H1 (cell line): ENCODE data around the gene EXOC1. TPM values are rescaled to one million over a fixed set of nuclear protein-coding genes. Genes with fewer than 3 reads are reported as not detected.

Source experiments
- CTCF ChIA-PET: fragments of 300-600 bp; sonication (Branson Sonifier 250); formaldehyde crosslinking; loops from one replicate; lab custom pipeline; 2021; ENCODE audit not compliant: partially characterized antibody; lab: Charles Lee
- POLR2A ChIA-PET: fragments of 300-600 bp; sonication (Branson Sonifier 250); formaldehyde crosslinking; loops from one replicate; lab custom pipeline; 2021; ENCODE audit warnings: inconsistent platforms; ENCODE audit not compliant: partially characterized antibody; lab: Charles Lee
- DNase-seq, 2 experiments: peaks; one replicate each; pipeline versions ENCODE4 v3.0.0 to v3.0.0-alpha.2; 2010 to 2022; ENCODE audit warnings: low spot score in 2 of 2, low read depth in 1 of 2, mixed read lengths in 1 of 2
- FAIRE-seq: peaks from 2 replicates; lab custom pipeline; 2011; peaks lifted over from hg19 to GRCh38; lab: Jason Lieb, UNC
- H2AFZ ChIP-seq: 2 replicates; pipeline ENCODE4 v1.8.1; 2012; ENCODE audit warnings: low read length, inconsistent platforms
- H2AK5ac ChIP-seq: 2 replicates; pipeline ENCODE4 v1.6.1; 2013; ENCODE audit warnings: low read depth, low read length
- H2BK120ac ChIP-seq: replicated peaks from 2 replicates; pipeline ENCODE3; 2013; ENCODE audit warnings: low read depth, low read length, inconsistent platforms
- H2BK12ac ChIP-seq: 2 replicates; pipeline ENCODE4 v1.6.1; 2013; ENCODE audit warnings: low read depth, low read length
- H2BK15ac ChIP-seq: 2 replicates; pipeline ENCODE4 v1.6.1; 2013; ENCODE audit warnings: low read length
- H2BK20ac ChIP-seq: 2 replicates; pipeline ENCODE4 v1.6.1; 2013; ENCODE audit warnings: low read length
- H2BK5ac ChIP-seq: 2 replicates; pipeline ENCODE4 v1.6.1; 2013; ENCODE audit warnings: low read depth, low read length
- H3K14ac ChIP-seq: 2 replicates; pipeline ENCODE4 v1.6.1; 2013; ENCODE audit warnings: inconsistent platforms; ENCODE audit not compliant: insufficient read length
- H3K18ac ChIP-seq: 2 replicates; pipeline ENCODE4 v1.6.1; 2013; ENCODE audit warnings: low read length; ENCODE audit errors: extremely low read depth
- H3K23ac ChIP-seq: 2 replicates; pipeline ENCODE4 v1.6.1; 2013; ENCODE audit warnings: inconsistent platforms; ENCODE audit not compliant: insufficient read length
- H3K23me2 ChIP-seq: 2 replicates; pipeline ENCODE4 v1.6.1; 2013; ENCODE audit warnings: low read depth, low read length
- H3K27ac ChIP-seq: 2 replicates; pipeline ENCODE4 v1.6.1; 2011; ENCODE audit warnings: low read depth, low read length, inconsistent platforms
- H3K27me3 ChIP-seq, 4 experiments: replicated peaks in 1 of 4; 1 replicate in 1 of 4; 2 replicates in 3 of 4; pipeline versions ENCODE4 v1.6.1 to v1.8.1; 2011 to 2013; ENCODE audit warnings: low read length in 3 of 4, mild to moderate bottlenecking in 3 of 4, inconsistent platforms in 2 of 4, mixed read lengths in 2 of 4, moderate library complexity in 1 of 4; ENCODE audit not compliant: control insufficient read depth in 3 of 4, insufficient read depth in 3 of 4; ENCODE audit errors: extremely low read depth in 1 of 4
- H3K36me3 ChIP-seq, 4 experiments: 2 replicates each; pipeline versions ENCODE4 v1.6.1 to v1.8.1; 2011 to 2013; ENCODE audit warnings: mild to moderate bottlenecking in 4 of 4, low read length in 3 of 4, moderate library complexity in 2 of 4, control low read depth in 1 of 4, inconsistent platforms in 1 of 4; ENCODE audit not compliant: insufficient read depth in 4 of 4, control insufficient read depth in 2 of 4
- H3K4ac ChIP-seq: replicated peaks from 2 replicates; pipeline ENCODE3; 2013; ENCODE audit warnings: low read length, low read depth, mixed read lengths, inconsistent platforms; ENCODE audit not compliant: insufficient read length
- H3K4me1 ChIP-seq, 4 experiments: replicated peaks in 1 of 4; 1 replicate in 1 of 4; 2 replicates in 3 of 4; pipeline versions ENCODE4 v1.6.1 to v1.8.1; 2011 to 2013; ENCODE audit warnings: low read length in 3 of 4, inconsistent platforms in 2 of 4, mixed read lengths in 1 of 4; ENCODE audit not compliant: insufficient read depth in 4 of 4, control insufficient read depth in 3 of 4
- H3K4me2 ChIP-seq, 2 experiments: 2 replicates each; pipeline versions ENCODE4 v1.6.1 to v1.8.1; 2011 to 2013; ENCODE audit warnings: low read depth in 2 of 2, low read length in 2 of 2, control low read depth in 1 of 2, inconsistent platforms in 1 of 2, mild to moderate bottlenecking in 1 of 2; ENCODE audit not compliant: insufficient read depth in 1 of 2
- H3K4me3 ChIP-seq, 4 experiments: fragments of 200-600, 300-600 bp in 1 of 4; sonication (generic), shearing (Covaris generic), sonication (Bioruptor Twin) in 1 of 4; 2 replicates each; pipeline versions ENCODE4 v1.5.1 to v1.8.1; 2011 to 2016; ENCODE audit warnings: low read length in 4 of 4, low read depth in 3 of 4, control low read depth in 2 of 4, inconsistent platforms in 2 of 4, mild to moderate bottlenecking in 2 of 4, mixed read lengths in 1 of 4, moderate library complexity in 1 of 4; ENCODE audit not compliant: insufficient read depth in 2 of 4; ENCODE audit errors: extremely low read depth in 1 of 4
- H3K56ac ChIP-seq: replicated peaks from 2 replicates; pipeline ENCODE3; 2013; ENCODE audit warnings: low read depth, mild to moderate bottlenecking, mixed read lengths, low read length, inconsistent platforms; ENCODE audit not compliant: insufficient read length
- H3K79me1 ChIP-seq: 2 replicates; pipeline ENCODE4 v1.6.1; 2013; ENCODE audit warnings: low read depth, low read length, control low read depth
- H3K79me2 ChIP-seq, 2 experiments: 2 replicates each; pipeline versions ENCODE4 v1.6.1 to v1.8.1; 2012 to 2013; ENCODE audit warnings: low read length in 2 of 2, mild to moderate bottlenecking in 2 of 2, inconsistent platforms in 1 of 2; ENCODE audit not compliant: insufficient read depth in 2 of 2, control insufficient read depth in 1 of 2
- H3K9ac ChIP-seq, 4 experiments: replicated peaks in 1 of 4; 1 replicate in 1 of 4; 2 replicates in 3 of 4; pipeline versions ENCODE4 v1.6.1 to v1.8.1; 2011 to 2013; ENCODE audit warnings: low read depth in 3 of 4, low read length in 3 of 4, control low read depth in 2 of 4, mild to moderate bottlenecking in 2 of 4, moderate library complexity in 2 of 4, inconsistent platforms in 1 of 4; ENCODE audit errors: extremely low read depth in 1 of 4
- H3K9me3 ChIP-seq, 2 experiments: 2 replicates each; pipeline versions ENCODE4 v1.6.1 to v1.8.1; 2012 to 2013; ENCODE audit warnings: mild to moderate bottlenecking in 2 of 2, moderate library complexity in 2 of 2, control low read depth in 1 of 2, inconsistent platforms in 1 of 2, low read depth in 1 of 2, low read length in 1 of 2, mixed read lengths in 1 of 2; ENCODE audit not compliant: insufficient read depth in 2 of 2
- H4K20me1 ChIP-seq, 2 experiments: replicated peaks in 1 of 2; 2 replicates each; pipeline versions ENCODE3 to v1.8.1; 2011 to 2013; ENCODE audit warnings: inconsistent platforms in 2 of 2, low read length in 2 of 2, mild to moderate bottlenecking in 1 of 2; ENCODE audit not compliant: insufficient read depth in 2 of 2, control insufficient read depth in 1 of 2
- H4K5ac ChIP-seq: 2 replicates; pipeline ENCODE4 v1.6.1; 2013; ENCODE audit warnings: low read length, low read depth, mixed read lengths, inconsistent platforms; ENCODE audit not compliant: insufficient read length
- H4K8ac ChIP-seq: 2 replicates; pipeline ENCODE4 v1.8.0; 2013; ENCODE audit warnings: mild to moderate bottlenecking, moderate library complexity, low read length, inconsistent platforms; ENCODE audit not compliant: insufficient read depth; ENCODE audit errors: extremely low read depth
- H4K91ac ChIP-seq: replicated peaks from 2 replicates; pipeline ENCODE3; 2013; ENCODE audit warnings: low read length, mixed read lengths, inconsistent platforms; ENCODE audit not compliant: insufficient read length
- EZH2 ChIP-seq: fragments of 200-600 bp; sonication (generic); IDR thresholded peaks from 2 replicates; pipeline ENCODE4 v1.7.1; 2012; ENCODE audit warnings: low read depth, mild to moderate bottlenecking, moderate library complexity, low read length, inconsistent platforms; ENCODE audit not compliant: severe bottlenecking
- RNF2 ChIP-seq: fragments of 200-900, 300-1000 bp; sonication (generic); IDR thresholded peaks from 2 replicates; pipeline ENCODE4 v1.7.1; 2016; ENCODE audit warnings: borderline replicate concordance, low read depth, mild to moderate bottlenecking, antibody characterized with exemption, low read length; ENCODE audit not compliant: poor library complexity, severe bottlenecking; ENCODE audit errors: missing control alignments
- WGBS, 2 experiments: shearing (Covaris generic) in 1 of 2; methylation state at CpG; one replicate each; pipeline versions ENCODE4 v1.1.6 to v1.1.7; 2013 to 2015; ENCODE audit warnings: low lambda C conversion rate in 2 of 2, mixed read lengths in 2 of 2, inconsistent platforms in 1 of 2, low coverage in 1 of 2, missing lambda C conversion rate in 1 of 2; ENCODE audit not compliant: insufficient replicate concordance in 2 of 2, insufficient coverage in 1 of 2, insufficient read length in 1 of 2; ENCODE audit errors: extremely low coverage in 1 of 2, missing lambda C conversion rate in 1 of 2; 5-methylcytosine and 5-hydroxymethylcytosine counted together
- polyA plus RNA-seq, 7 experiments: library from polyadenylated mRNA; depleted of rRNA in 3 of 7; stranded (reverse) in 5 of 7; unstranded in 2 of 7; fragments of >200 nt in 5 of 7; fragments of 200-250 nt in 2 of 7; gene quantifications; 1 replicate in 5 of 7; 2 replicates in 1 of 7; 4 replicates in 1 of 7; pipeline versions ENCODE4 v1.2.1 to v1.2.3, GENCODE V29; 2011 to 2013; ENCODE audit warnings: missing spikeins in 2 of 7, mixed read lengths in 2 of 7
- total RNA-seq: library from RNA; stranded (reverse); fragmentation: NEBNext Ultra II Directional; extraction: Animal tissue kit (Norgen Biotek cat#: 25700); gene quantifications from 2 replicates; pipeline ENCODE4 v1.2.1, GENCODE V29; 2021
- TF ChIP-seq, protein P1 (sequence below): IDR thresholded peaks from 2 replicates; pipeline ENCODE4 v1.6.1; 2011; ENCODE audit warnings: low read depth, mild to moderate bottlenecking, low read length; ENCODE audit not compliant: insufficient read depth

The EXOC1 gene
- total and polyA plus RNA-seq, 2 of the 8 experiments (the other 6 are each of a cell fraction or from before 2014, with no cell fraction given): 5.9 to 19.6 TPM

DNA sequence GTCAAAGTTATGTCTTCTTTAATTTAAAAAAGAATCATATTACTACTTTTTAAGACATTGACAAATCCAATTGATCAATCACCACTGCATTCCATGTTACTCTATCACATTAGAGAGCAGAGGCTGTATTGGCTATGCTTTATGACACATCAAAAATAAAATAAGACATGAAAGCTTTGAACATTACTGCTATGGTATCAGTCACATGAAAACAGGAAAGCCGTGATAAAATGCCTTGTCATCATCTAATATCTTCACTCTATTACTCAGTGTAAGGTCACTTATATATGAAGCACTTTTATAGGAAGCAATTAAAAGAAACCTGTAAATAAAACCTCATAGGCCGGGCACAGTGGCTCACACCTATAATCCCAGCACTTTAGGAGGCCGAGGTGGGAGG, 67.6 kb downstream of the EXOC1 start:
- Histone ChIP-seq H3K9me3 (no peaks in the 10 kb centered on the region), H3K4me3 (no peak overlapping the region), H3K79me1 (no peaks in the 10 kb centered on the region), H2AK5ac (no peak overlapping the region), H3K56ac (no peak overlapping the region), H3K27ac (no peak overlapping the region), H3K27me3 (no peaks in the 10 kb centered on the region), H2AFZ (no peak overlapping the region), H3K79me2 (no peaks in the 10 kb centered on the region), H4K5ac (no peak overlapping the region), H3K4ac (no peak overlapping the region), H3K23ac (no peak overlapping the region), H4K91ac (no peak overlapping the region), H3K9ac (no peak overlapping the region), H3K4me1 (no peaks in the 10 kb centered on the region), H3K14ac (no peak overlapping the region), H3K36me3 (no peaks in the 10 kb centered on the region), H4K8ac (no peak overlapping the region), H2BK15ac (no peak overlapping the region), H3K4me2 (no peak overlapping the region), H3K23me2 (no peaks in the 10 kb centered on the region; the same call in 1 of the 2 replicates), H2BK20ac (no peak overlapping the region), H4K20me1 (no peaks in the 10 kb centered on the region), H2BK120ac (no peak overlapping the region), H3K18ac (no peak overlapping the region), H2BK5ac (no peak overlapping the region), H2BK12ac (no peak overlapping the region)
- FAIRE-seq (no peak), DNase-seq (no peak)
- TF ChIP-seq EZH2 (no peak), RNF2 (no peak)
- TF ChIP-seq, protein P1, sequence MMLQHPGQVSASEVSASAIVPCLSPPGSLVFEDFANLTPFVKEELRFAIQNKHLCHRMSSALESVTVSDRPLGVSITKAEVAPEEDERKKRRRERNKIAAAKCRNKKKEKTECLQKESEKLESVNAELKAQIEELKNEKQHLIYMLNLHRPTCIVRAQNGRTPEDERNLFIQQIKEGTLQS: no peak
- CTCF ChIA-PET: interaction anchor here (1.1 kb wide), 1 partner anchor 13 kb away, joined by 3 read pairs; no protein-coding TSS in a partner anchor
- POLR2A ChIA-PET: interaction anchor here (1.9 kb wide), 1 partner anchor 466 kb away, joined by 4 read pairs; the partner anchor contains the start of gene AASDH
- 84% methylated on average over 3 of the region's 3 CpGs; no CpG with 5 or more reads in 1 of the 2 experiments for WGBS, 2 experiments
